Measurements from ENCODE around the gene SYNE2. TPM values are rescaled to one million over a fixed set of nuclear protein-coding genes. Genes with fewer than 3 reads are reported as not detected.

The SYNE2 gene
- total RNA-seq, 1 donor from 2014 or later, result 81.4 TPM

GRCh38 chr14:64080452-64080851, 227.6 kb downstream of the SYNE2 start:
- peaks cover 0 to 18% (median 14%) of the 10 kb centered on the region in 3 donors for H3K36me3 ChIP-seq (ENCODE audit: control insufficient read depth in 3 of 3, insufficient read depth in 3 of 3, low read length in 3 of 3)
- no peaks in the 10 kb centered on the region for H3K9me3 ChIP-seq (ENCODE audit: control insufficient read depth in 3 of 3, low read length in 3 of 3)
- H3K27ac ChIP-seq (ENCODE audit: low read depth, low read length), result no peak overlapping the region
- H3K9ac ChIP-seq (ENCODE audit: low read depth in 1 of 3, low read length in 3 of 3), result no peak overlapping the region
- no peaks in the 10 kb centered on the region for H3K27me3 ChIP-seq (ENCODE audit: control insufficient read depth in 3 of 3, insufficient read depth in 3 of 3, low read length in 3 of 3)
- peaks cover 9 to 13% (median 9%) of the 10 kb centered on the region in 3 donors for H3K4me1 ChIP-seq (ENCODE audit: control insufficient read depth in 3 of 3, insufficient read depth in 3 of 3, low read length in 3 of 3)
- no peak overlapping the region for H3K4me3 ChIP-seq (ENCODE audit: low read length in 3 of 3)

- Histone ChIP-seq H3K9me3 (ENCODE audit: control insufficient read depth in 3 of 3, low read length in 3 of 3) (no peaks in the 10 kb centered on the region), H3K4me3 (ENCODE audit: low read length in 3 of 3) (no peak overlapping the region), H3K27me3 (ENCODE audit: control insufficient read depth in 3 of 3, insufficient read depth in 3 of 3, low read length in 3 of 3) (no peaks in the 10 kb centered on the region), H3K27ac (ENCODE audit: low read depth, low read length) (no peak overlapping the region), H3K9ac (ENCODE audit: low read depth in 1 of 3, low read length in 3 of 3) (no peak overlapping the region), H3K4me1 (ENCODE audit: control insufficient read depth in 3 of 3, insufficient read depth in 3 of 3, low read length in 3 of 3) (peaks cover 9 to 13% (median 9%) of the 10 kb centered on the region in 3 donors), H3K36me3 (ENCODE audit: control insufficient read depth in 3 of 3, insufficient read depth in 3 of 3, low read length in 3 of 3) (peaks cover 0 to 18% (median 14%) of the 10 kb centered on the region in 3 donors)
These were observed 228.5 kb downstream of the SYNE2 start for GRCh38 chr14:64081174-64081746.

GRCh38 chr14:64082837-64083236, 230.0 kb downstream of the SYNE2 start:
- H3K9me3 ChIP-seq (ENCODE audit: control insufficient read depth in 3 of 3, low read length in 3 of 3), result no peaks in the 10 kb centered on the region
- H3K4me3 ChIP-seq (ENCODE audit: low read length in 3 of 3), result peak overlapping the region in 1 of 3 donors; percentile 33
- peak overlapping the region; percentile 73 for H3K27ac ChIP-seq (ENCODE audit: low read depth, low read length)
- peaks cover 9 to 13% (median 9%) of the 10 kb centered on the region in 3 donors for H3K4me1 ChIP-seq (ENCODE audit: control insufficient read depth in 3 of 3, insufficient read depth in 3 of 3, low read length in 3 of 3)
- H3K27me3 ChIP-seq (ENCODE audit: control insufficient read depth in 3 of 3, insufficient read depth in 3 of 3, low read length in 3 of 3), result no peaks in the 10 kb centered on the region
- H3K9ac ChIP-seq (ENCODE audit: low read depth in 1 of 3, low read length in 3 of 3), result no peak overlapping the region
- H3K36me3 ChIP-seq (ENCODE audit: control insufficient read depth in 3 of 3, insufficient read depth in 3 of 3, low read length in 3 of 3), result peaks cover 0 to 18% (median 14%) of the 10 kb centered on the region in 3 donors

GRCh38 chr14:64088647-64088964, 235.8 kb downstream of the SYNE2 start:
- Histone ChIP-seq H3K9ac (ENCODE audit: low read depth in 1 of 3, low read length in 3 of 3) (no peak overlapping the region), H3K4me1 (ENCODE audit: control insufficient read depth in 3 of 3, insufficient read depth in 3 of 3, low read length in 3 of 3) (no peaks in the 10 kb centered on the region), H3K4me3 (ENCODE audit: low read length in 3 of 3) (no peak overlapping the region), H3K36me3 (ENCODE audit: control insufficient read depth in 3 of 3, insufficient read depth in 3 of 3, low read length in 3 of 3) (peaks cover 0 to 10% (median 7%) of the 10 kb centered on the region in 3 donors), H3K27me3 (ENCODE audit: control insufficient read depth in 3 of 3, insufficient read depth in 3 of 3, low read length in 3 of 3) (no peaks in the 10 kb centered on the region), H3K27ac (ENCODE audit: low read depth, low read length) (no peak overlapping the region), H3K9me3 (ENCODE audit: control insufficient read depth in 3 of 3, low read length in 3 of 3) (no peaks in the 10 kb centered on the region)

DNA sequence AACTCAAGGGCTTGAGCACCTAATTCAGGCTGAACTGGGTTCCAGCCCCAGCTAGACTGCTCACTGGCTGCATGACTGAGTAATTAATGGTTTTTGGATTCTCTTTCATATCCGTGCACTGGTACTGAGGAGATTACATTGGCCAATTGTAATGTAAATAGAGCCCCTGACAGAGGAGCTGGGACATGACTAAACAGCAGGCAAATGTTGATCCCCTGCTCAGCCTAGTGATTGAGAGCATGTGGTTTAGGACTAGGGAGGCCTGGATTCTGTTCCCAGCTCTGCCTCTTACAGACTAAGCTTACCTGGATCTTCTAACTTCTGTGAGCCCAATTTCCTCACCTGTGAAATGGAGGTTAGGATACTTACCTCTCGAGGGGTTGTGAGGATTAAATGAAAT, 237.1 kb downstream of the SYNE2 start:
- Histone ChIP-seq H3K27ac (ENCODE audit: low read depth, low read length) (no peak overlapping the region), H3K9me3 (ENCODE audit: control insufficient read depth in 3 of 3, low read length in 3 of 3) (no peaks in the 10 kb centered on the region), H3K4me3 (ENCODE audit: low read length in 3 of 3) (no peak overlapping the region), H3K36me3 (ENCODE audit: control insufficient read depth in 3 of 3, insufficient read depth in 3 of 3, low read length in 3 of 3) (peaks cover 0 to 8% (median 3%) of the 10 kb centered on the region in 3 donors), H3K9ac (ENCODE audit: low read depth in 1 of 3, low read length in 3 of 3) (no peak overlapping the region), H3K4me1 (ENCODE audit: control insufficient read depth in 3 of 3, insufficient read depth in 3 of 3, low read length in 3 of 3) (no peaks in the 10 kb centered on the region), H3K27me3 (ENCODE audit: control insufficient read depth in 3 of 3, insufficient read depth in 3 of 3, low read length in 3 of 3) (no peaks in the 10 kb centered on the region)

DNA sequence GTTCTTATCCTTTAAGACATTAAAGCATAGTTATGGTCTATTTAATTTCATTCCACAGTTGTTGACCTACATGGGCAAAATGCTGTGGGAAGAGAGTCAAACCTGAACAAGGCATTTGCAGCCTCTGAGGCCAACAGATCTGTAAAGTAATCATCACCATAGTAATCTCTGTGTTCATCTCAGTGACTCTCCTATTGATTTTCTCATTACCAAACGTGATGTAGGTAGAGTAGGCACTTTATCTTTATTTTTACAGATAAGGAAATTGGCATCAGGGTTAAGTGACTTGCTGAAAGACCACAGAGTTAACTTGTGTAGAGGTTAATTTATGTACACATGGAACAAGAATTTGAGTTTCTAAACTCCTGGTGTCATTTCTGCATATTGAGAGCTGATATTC, 238.4 kb downstream of the SYNE2 start:
- Histone ChIP-seq H3K27me3 (ENCODE audit: control insufficient read depth in 3 of 3, insufficient read depth in 3 of 3, low read length in 3 of 3) (no peaks in the 10 kb centered on the region), H3K4me1 (ENCODE audit: control insufficient read depth in 3 of 3, insufficient read depth in 3 of 3, low read length in 3 of 3) (no peaks in the 10 kb centered on the region), H3K9ac (ENCODE audit: low read depth in 1 of 3, low read length in 3 of 3) (no peak overlapping the region), H3K27ac (ENCODE audit: low read depth, low read length) (no peak overlapping the region), H3K4me3 (ENCODE audit: low read length in 3 of 3) (no peak overlapping the region), H3K36me3 (ENCODE audit: control insufficient read depth in 3 of 3, insufficient read depth in 3 of 3, low read length in 3 of 3) (peaks cover 0 to 8% (median 3%) of the 10 kb centered on the region in 3 donors), H3K9me3 (ENCODE audit: control insufficient read depth in 3 of 3, low read length in 3 of 3) (no peaks in the 10 kb centered on the region)

GRCh38 chr14:64092338-64092737, 239.5 kb downstream of the SYNE2 start:
- no peaks in the 10 kb centered on the region for H3K9me3 ChIP-seq (ENCODE audit: control insufficient read depth in 3 of 3, low read length in 3 of 3)
- H3K4me3 ChIP-seq (ENCODE audit: low read length in 3 of 3), result no peak overlapping the region
- H3K36me3 ChIP-seq (ENCODE audit: control insufficient read depth in 3 of 3, insufficient read depth in 3 of 3, low read length in 3 of 3), result peaks cover 0 to 8% (median 4%) of the 10 kb centered on the region in 3 donors

GRCh38 chr14:64092940-64093339, 240.1 kb downstream of the SYNE2 start:
- Histone ChIP-seq H3K9ac (ENCODE audit: low read depth in 1 of 3, low read length in 3 of 3) (no peak overlapping the region), H3K36me3 (ENCODE audit: control insufficient read depth in 3 of 3, insufficient read depth in 3 of 3, low read length in 3 of 3) (peaks cover 5 to 13% (median 10%) of the 10 kb centered on the region in 3 donors), H3K9me3 (ENCODE audit: control insufficient read depth in 3 of 3, low read length in 3 of 3) (no peaks in the 10 kb centered on the region), H3K27me3 (ENCODE audit: control insufficient read depth in 3 of 3, insufficient read depth in 3 of 3, low read length in 3 of 3) (no peaks in the 10 kb centered on the region), H3K27ac (ENCODE audit: low read depth, low read length) (no peak overlapping the region), H3K4me3 (ENCODE audit: low read length in 3 of 3) (no peak overlapping the region), H3K4me1 (ENCODE audit: control insufficient read depth in 3 of 3, insufficient read depth in 3 of 3, low read length in 3 of 3) (no peaks in the 10 kb centered on the region)

More at GRCh38 chr14:64092338-64092737, 239.5 kb downstream of the SYNE2 start:
- H3K27me3 ChIP-seq (ENCODE audit: control insufficient read depth in 3 of 3, insufficient read depth in 3 of 3, low read length in 3 of 3), result no peaks in the 10 kb centered on the region
- H3K27ac ChIP-seq (ENCODE audit: low read depth, low read length), result no peak overlapping the region
- H3K9ac ChIP-seq (ENCODE audit: low read depth in 1 of 3, low read length in 3 of 3), result no peak overlapping the region
- H3K4me1 ChIP-seq (ENCODE audit: control insufficient read depth in 3 of 3, insufficient read depth in 3 of 3, low read length in 3 of 3), result no peaks in the 10 kb centered on the region

DNA sequence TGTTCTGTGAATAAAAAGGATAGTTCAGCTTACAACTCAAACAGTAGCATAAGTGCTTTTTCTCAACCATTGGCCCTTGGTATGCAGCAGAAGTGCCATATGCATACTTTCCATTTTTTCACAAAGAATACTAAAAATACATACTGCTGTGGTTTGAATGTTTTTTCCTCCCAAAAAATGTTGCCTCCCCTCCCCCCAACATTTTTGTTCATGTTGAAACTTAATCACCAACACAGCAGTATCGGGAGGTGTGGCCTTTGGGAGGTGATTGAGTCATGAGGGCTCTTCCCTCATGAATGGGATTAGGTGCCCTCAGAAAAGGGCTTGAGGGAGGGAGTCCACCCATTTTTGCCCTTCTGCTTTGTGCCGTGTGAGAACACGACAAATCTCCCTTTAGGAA, 242.8 kb downstream of the SYNE2 start:
- H3K9ac ChIP-seq (ENCODE audit: low read depth in 1 of 3, low read length in 3 of 3), result no peak overlapping the region
- H3K4me3 ChIP-seq (ENCODE audit: low read length in 3 of 3), result no peak overlapping the region
- peaks cover 9 to 17% (median 14%) of the 10 kb centered on the region in 3 donors for H3K36me3 ChIP-seq (ENCODE audit: control insufficient read depth in 3 of 3, insufficient read depth in 3 of 3, low read length in 3 of 3)
- no peaks in the 10 kb centered on the region for H3K9me3 ChIP-seq (ENCODE audit: control insufficient read depth in 3 of 3, low read length in 3 of 3)
- no peaks in the 10 kb centered on the region for H3K27me3 ChIP-seq (ENCODE audit: control insufficient read depth in 3 of 3, insufficient read depth in 3 of 3, low read length in 3 of 3)
- H3K27ac ChIP-seq (ENCODE audit: low read depth, low read length), result no peak overlapping the region
- H3K4me1 ChIP-seq (ENCODE audit: control insufficient read depth in 3 of 3, insufficient read depth in 3 of 3, low read length in 3 of 3), result no peaks in the 10 kb centered on the region

- Histone ChIP-seq H3K4me3 (ENCODE audit: low read length in 3 of 3) (no peak overlapping the region), H3K27me3 (ENCODE audit: control insufficient read depth in 3 of 3, insufficient read depth in 3 of 3, low read length in 3 of 3) (no peaks in the 10 kb centered on the region), H3K4me1 (ENCODE audit: control insufficient read depth in 3 of 3, insufficient read depth in 3 of 3, low read length in 3 of 3) (no peaks in the 10 kb centered on the region), H3K9ac (ENCODE audit: low read depth in 1 of 3, low read length in 3 of 3) (no peak overlapping the region), H3K27ac (ENCODE audit: low read depth, low read length) (no peak overlapping the region), H3K9me3 (ENCODE audit: control insufficient read depth in 3 of 3, low read length in 3 of 3) (no peaks in the 10 kb centered on the region), H3K36me3 (ENCODE audit: control insufficient read depth in 3 of 3, insufficient read depth in 3 of 3, low read length in 3 of 3) (peaks cover 9 to 27% (median 12%) of the 10 kb centered on the region in 3 donors)
These were observed 245.3 kb downstream of the SYNE2 start for GRCh38 chr14:64098120-64098519.
